ENCODE data around the gene C9orf72.

DNA sequence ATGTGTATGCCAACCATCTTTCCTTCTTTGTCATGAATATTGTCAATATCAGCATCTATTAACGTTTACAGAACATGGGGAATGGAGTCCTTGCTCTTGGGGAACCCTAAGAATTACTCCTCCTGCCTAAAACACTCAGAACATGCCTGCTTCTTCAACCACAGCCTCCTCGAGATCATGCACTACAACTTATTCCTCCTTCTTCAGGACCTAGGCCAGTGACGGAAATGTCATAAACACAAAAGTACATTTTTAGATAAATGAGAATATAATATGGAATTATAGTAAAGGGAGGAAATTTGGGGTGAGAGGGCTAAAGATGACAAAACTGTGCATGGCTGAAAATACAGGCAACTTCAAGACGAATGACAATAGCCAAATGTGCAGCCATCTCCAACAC, 52.3 kb downstream of the C9orf72 start:
- TF ChIP-seq POLR2AphosphoS5 (IDR thresholded peaks at IDR 0.05) (no peak), CTCF (IDR thresholded peaks at IDR 0.05) (no peak), POLR2A (IDR thresholded peaks at IDR 0.05) (no peak)
